ENCODE data around the gene PPM1L. TPM values are rescaled to one million over a fixed set of nuclear protein-coding genes. Genes with fewer than 3 reads are reported as not detected.
"Not testable (repeated sequence)": the region's sequence is repeated elsewhere in the genome, so short reads cannot be mapped to it uniquely, and the experiment has no call there.

Gene PPM1L
- total RNA-seq, 1 donor: 0.86 TPM

GRCh38 chr3:160981217-160981938, 225.3 kb downstream of the PPM1L start:
- H3K4me3 ChIP-seq (ENCODE audit: low read depth, low read length): no peak overlapping the region
- DNase-seq (ENCODE audit: low read depth): peak; percentile 4
- no peak for TF ChIP-seq CTCF (IDR thresholded peaks at IDR 0.05; ENCODE audit: insufficient read depth, low read depth, low read length)

GRCh38 chr3:160982491-160982890, 226.5 kb downstream of the PPM1L start:
- no peak overlapping the region for H3K4me3 ChIP-seq (ENCODE audit: low read depth, low read length)
- no peak for DNase-seq (ENCODE audit: low read depth)
- TF ChIP-seq CTCF (IDR thresholded peaks at IDR 0.05; ENCODE audit: insufficient read depth, low read depth, low read length): no peak

GRCh38 chr3:160983900-160984299, 227.9 kb downstream of the PPM1L start:
- DNase-seq (ENCODE audit: low read depth); H3K4me3 ChIP-seq (ENCODE audit: low read depth, low read length): not testable (repeated sequence)

- no peak for DNase-seq (ENCODE audit: low read depth)
- no peak overlapping the region for H3K4me3 ChIP-seq (ENCODE audit: low read depth, low read length)
- no peak for TF ChIP-seq CTCF (IDR thresholded peaks at IDR 0.05; ENCODE audit: insufficient read depth, low read depth, low read length)
Measured at GRCh38 chr3:160986069-160986468, 230.0 kb downstream of the PPM1L start.

GRCh38 chr3:160987982-160988964, 232.2 kb downstream of the PPM1L start:
- no peak overlapping the region for H3K4me3 ChIP-seq (ENCODE audit: low read depth, low read length)
- DNase-seq (ENCODE audit: low read depth): no peak
- no peak for TF ChIP-seq CTCF (IDR thresholded peaks at IDR 0.05; ENCODE audit: insufficient read depth, low read depth, low read length)

GRCh38 chr3:160990446-160990845, 234.4 kb downstream of the PPM1L start:
- no peak for DNase-seq (ENCODE audit: low read depth)
- H3K4me3 ChIP-seq (ENCODE audit: low read depth, low read length): no peak overlapping the region

More at GRCh38 chr3:160990446-160990845, 234.4 kb downstream of the PPM1L start:
- TF ChIP-seq CTCF (IDR thresholded peaks at IDR 0.05; ENCODE audit: insufficient read depth, low read depth, low read length): no peak

All from fibroblast of villous mesenchyme (primary cell).